ENCODE results near the gene AP1M1.

Gene AP1M1

DNA sequence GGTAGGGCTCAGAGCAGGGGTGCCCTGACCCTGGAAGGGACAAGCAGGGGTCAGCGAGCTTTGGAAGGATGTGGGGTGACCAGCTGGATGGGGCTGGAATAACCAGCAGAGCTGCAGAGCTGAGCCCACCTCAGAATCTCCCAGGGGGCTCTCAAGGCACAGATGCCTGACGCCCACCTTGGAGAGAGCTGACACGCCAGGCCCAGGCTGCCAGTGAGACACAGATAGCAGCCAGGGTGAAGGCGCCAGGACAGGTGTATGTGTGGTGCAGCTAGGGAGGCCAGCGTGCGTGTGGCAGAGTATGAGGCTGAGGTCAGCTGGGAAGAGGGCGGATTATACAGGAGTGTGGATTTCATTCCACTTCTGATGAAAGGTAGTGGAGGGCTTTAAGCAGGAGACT lies 8.9 kb downstream of the AP1M1 start:
- Histone ChIP-seq H3K4me2 (ENCODE audit: low read depth, low read length, poor library complexity, severe bottlenecking) (no peak overlapping the region), H3K79me2 (ENCODE audit: insufficient read depth, low read length) (no peaks in the 10 kb centered on the region), H3K27me3 (ENCODE audit: low read length) (no peaks in the 10 kb centered on the region), H3K9me2 (replicated peaks; ENCODE audit: insufficient read depth, low read length) (no peaks in the 10 kb centered on the region), H3K27ac (ENCODE audit: low read depth, low read length) (no peak overlapping the region), H2AFZ (ENCODE audit: low read depth, low read length, severe bottlenecking) (no peak overlapping the region), H3K4me3 (ENCODE audit: insufficient read depth, low read length, poor library complexity, severe bottlenecking) (no peak overlapping the region), H3K9ac (ENCODE audit: low read length) (no peak overlapping the region), H3K36me3 (ENCODE audit: low read length) (0 out of 2 replicates have a peak, but pooled peaks cover 3% of the 10 kb centered on the region), H3K9me3 (ENCODE audit: insufficient read depth, low read length) (no peaks in the 10 kb centered on the region), H4K20me1 (ENCODE audit: low read depth, low read length) (no peaks in the 10 kb centered on the region), H3F3A (ENCODE audit: insufficient read depth) (no peaks in the 10 kb centered on the region)
- TF ChIP-seq, protein P1, sequence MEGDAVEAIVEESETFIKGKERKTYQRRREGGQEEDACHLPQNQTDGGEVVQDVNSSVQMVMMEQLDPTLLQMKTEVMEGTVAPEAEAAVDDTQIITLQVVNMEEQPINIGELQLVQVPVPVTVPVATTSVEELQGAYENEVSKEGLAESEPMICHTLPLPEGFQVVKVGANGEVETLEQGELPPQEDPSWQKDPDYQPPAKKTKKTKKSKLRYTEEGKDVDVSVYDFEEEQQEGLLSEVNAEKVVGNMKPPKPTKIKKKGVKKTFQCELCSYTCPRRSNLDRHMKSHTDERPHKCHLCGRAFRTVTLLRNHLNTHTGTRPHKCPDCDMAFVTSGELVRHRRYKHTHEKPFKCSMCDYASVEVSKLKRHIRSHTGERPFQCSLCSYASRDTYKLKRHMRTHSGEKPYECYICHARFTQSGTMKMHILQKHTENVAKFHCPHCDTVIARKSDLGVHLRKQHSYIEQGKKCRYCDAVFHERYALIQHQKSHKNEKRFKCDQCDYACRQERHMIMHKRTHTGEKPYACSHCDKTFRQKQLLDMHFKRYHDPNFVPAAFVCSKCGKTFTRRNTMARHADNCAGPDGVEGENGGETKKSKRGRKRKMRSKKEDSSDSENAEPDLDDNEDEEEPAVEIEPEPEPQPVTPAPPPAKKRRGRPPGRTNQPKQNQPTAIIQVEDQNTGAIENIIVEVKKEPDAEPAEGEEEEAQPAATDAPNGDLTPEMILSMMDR (IDR thresholded peaks at IDR 0.05; ENCODE audit: insufficient read depth, low read length, poor library complexity, severe bottlenecking), result no peak

GRCh38 chr19:16207063-16207462 lies 9.4 kb downstream of the AP1M1 start:
- Histone ChIP-seq H3K36me3 (ENCODE audit: low read length) (0 out of 2 replicates have a peak, but pooled peaks cover 3% of the 10 kb centered on the region), H3K9ac (ENCODE audit: low read length) (no peak overlapping the region), H3K79me2 (ENCODE audit: insufficient read depth, low read length) (no peaks in the 10 kb centered on the region), H4K20me1 (ENCODE audit: low read depth, low read length) (no peaks in the 10 kb centered on the region), H3K4me3 (ENCODE audit: insufficient read depth, low read length, poor library complexity, severe bottlenecking) (no peak overlapping the region), H3K27me3 (ENCODE audit: low read length) (no peaks in the 10 kb centered on the region), H3K27ac (ENCODE audit: low read depth, low read length) (no peak overlapping the region), H3F3A (ENCODE audit: insufficient read depth) (no peaks in the 10 kb centered on the region), H3K9me3 (ENCODE audit: insufficient read depth, low read length) (no peaks in the 10 kb centered on the region), H2AFZ (ENCODE audit: low read depth, low read length, severe bottlenecking) (no peak overlapping the region), H3K9me2 (replicated peaks; ENCODE audit: insufficient read depth, low read length) (no peaks in the 10 kb centered on the region), H3K4me2 (ENCODE audit: low read depth, low read length, poor library complexity, severe bottlenecking) (no peak overlapping the region)
- TF ChIP-seq, protein P1 (IDR thresholded peaks at IDR 0.05; ENCODE audit: insufficient read depth, low read length, poor library complexity, severe bottlenecking), result no peak
- no peak for TF ChIP-seq EZH2phosphoT487 (conservative IDR thresholded peaks at IDR 0.05; ENCODE audit: low read length)

DNA sequence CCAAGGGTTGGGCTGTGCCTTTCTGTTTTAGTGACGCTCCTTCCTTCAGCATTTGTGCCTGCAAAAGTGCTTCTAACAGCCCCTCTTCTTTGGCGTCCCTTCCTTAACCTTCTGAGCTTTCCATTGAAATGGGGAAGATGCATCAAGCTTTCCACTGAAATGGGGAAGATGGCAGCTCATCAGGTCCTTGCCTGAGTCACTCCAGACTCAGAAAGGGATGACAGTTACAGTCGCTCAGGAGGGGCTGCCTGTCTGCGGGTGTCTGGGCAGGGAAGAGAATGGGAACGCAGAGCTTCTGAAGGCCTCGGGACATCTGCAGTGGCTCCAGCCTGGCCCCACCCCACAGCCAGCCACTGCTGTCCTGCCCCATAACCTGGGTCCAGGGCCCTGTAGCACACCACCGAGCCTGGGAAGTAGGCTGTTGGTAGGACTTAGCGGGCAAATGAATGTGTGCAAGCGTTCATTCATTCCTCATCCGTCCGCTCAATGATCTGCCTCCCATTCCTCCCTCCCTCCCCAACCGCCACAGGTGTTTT lies 9.8 kb downstream of the AP1M1 start:
- Histone ChIP-seq H2AFZ (ENCODE audit: low read depth, low read length, severe bottlenecking) (no peak overlapping the region), H3K9me2 (replicated peaks; ENCODE audit: insufficient read depth, low read length) (no peaks in the 10 kb centered on the region), H4K20me1 (ENCODE audit: low read depth, low read length) (no peaks in the 10 kb centered on the region), H3K9ac (ENCODE audit: low read length) (no peak overlapping the region), H3K9me3 (ENCODE audit: insufficient read depth, low read length) (no peaks in the 10 kb centered on the region), H3K4me2 (ENCODE audit: low read depth, low read length, poor library complexity, severe bottlenecking) (no peak overlapping the region), H3K4me3 (ENCODE audit: insufficient read depth, low read length, poor library complexity, severe bottlenecking) (no peak overlapping the region), H3K27me3 (ENCODE audit: low read length) (no peaks in the 10 kb centered on the region), H3K27ac (ENCODE audit: low read depth, low read length) (no peak overlapping the region), H3K79me2 (ENCODE audit: insufficient read depth, low read length) (no peaks in the 10 kb centered on the region), H3K36me3 (ENCODE audit: low read length) (0 out of 2 replicates have a peak, but pooled peaks cover 3% of the 10 kb centered on the region), H3F3A (ENCODE audit: insufficient read depth) (no peaks in the 10 kb centered on the region)
- TF ChIP-seq, protein P1 (IDR thresholded peaks at IDR 0.05; ENCODE audit: insufficient read depth, low read length, poor library complexity, severe bottlenecking), result no peak
- TF ChIP-seq EZH2phosphoT487 (conservative IDR thresholded peaks at IDR 0.05; ENCODE audit: low read length), result no peak

All from SU-DHL-6 (cell line).